Suprapubic skin (tissue), 4 donors: Measurements from ENCODE around the gene PSMA6. TPM values are rescaled to one million over a fixed set of nuclear protein-coding genes. Genes with fewer than 3 reads are reported as not detected.

ENCODE experiments used
- DNase-seq, 2 donors: peaks; one replicate each; pipeline ENCODE4 v3.0.0-alpha.2; 2019; ENCODE audit warnings: low spot score in 2 of 2
- H3K27ac ChIP-seq: fragments of 200-600 bp; sonication (generic); one replicate; pipeline ENCODE4 v1.5.1; 2019
- H3K27me3 ChIP-seq: fragments of 200-600 bp; sonication (generic); one replicate; pipeline ENCODE4 v1.5.1; 2019
- H3K36me3 ChIP-seq: fragments of 200-600 bp; sonication (generic); one replicate; pipeline ENCODE4 v1.5.1; 2019
- H3K4me1 ChIP-seq: fragments of 200-600 bp; sonication (generic); one replicate; pipeline ENCODE4 v1.5.1; 2019
- H3K4me3 ChIP-seq: fragments of 200-600 bp; sonication (generic); one replicate; pipeline ENCODE4 v1.5.1; 2019; ENCODE audit warnings: mild to moderate bottlenecking
- H3K9me3 ChIP-seq: fragments of 200-600 bp; sonication (generic); one replicate; pipeline ENCODE4 v1.5.1; 2019
- EP300 ChIP-seq: sonication (generic); formaldehyde crosslinking; IDR thresholded peaks from one replicate; pipeline ENCODE4 v1.6.1; 2017; ENCODE audit warnings: antibody characterized with exemption
- POLR2A ChIP-seq, 2 donors: fragments of 450-650 bp; IDR thresholded peaks; one replicate each; pipeline ENCODE4 v1.6.1; 2017; ENCODE audit warnings: antibody characterized with exemption in 2 of 2, mild to moderate bottlenecking in 2 of 2, moderate library complexity in 2 of 2
- POLR2AphosphoS5 ChIP-seq, 3 donors: sonication (generic); formaldehyde crosslinking; IDR thresholded peaks; one replicate each; pipeline ENCODE4 v1.6.1; 2017; ENCODE audit warnings: antibody characterized with exemption in 3 of 3
- WGBS: methylation state at CpG from one replicate; pipeline ENCODE4 v1.1.5; 2018; 5-methylcytosine and 5-hydroxymethylcytosine counted together
- total RNA-seq, 4 donors: library from RNA; depleted of rRNA; stranded (reverse); fragments of >200 nt; gene quantifications; one replicate each; pipeline ENCODE4 v1.1.0, GENCODE V29; 2016
- TF ChIP-seq, protein P1 (sequence below), 2 donors: fragments of 200-600 bp in 1 of 2; fragments of 450-650 bp in 1 of 2; sonication (generic) in 1 of 2; IDR thresholded peaks; one replicate each; pipeline ENCODE4 v1.5.1; 2016 to 2019; ENCODE audit warnings: antibody characterized with exemption in 2 of 2, mild to moderate bottlenecking in 1 of 2, moderate library complexity in 1 of 2

PSMA6 gene
- total RNA-seq, 4 donors from 2014 or later = 80.4 to 133 (median 110) TPM

- Histone ChIP-seq H3K4me3 (peak overlapping the region; percentile 25), H3K4me1 (peaks cover 59% of the 10 kb centered on the region), H3K9me3 (no peaks in the 10 kb centered on the region), H3K27me3 (no peaks in the 10 kb centered on the region), H3K36me3 (no peaks in the 10 kb centered on the region), H3K27ac (peak overlapping the region; percentile 81)
- peak; percentile 97 to 98 for DNase-seq
- 36% methylated on average over 14 of the region's 25 CpGs for WGBS
- TF ChIP-seq EP300 = no peak
- TF ChIP-seq POLR2AphosphoS5 (IDR thresholded peaks at IDR 0.05) = peak in 2 of 3 donors; percentile 61 to 66
- TF ChIP-seq POLR2A (IDR thresholded peaks at IDR 0.05) = peak in 1 of 2 donors; percentile 48
- TF ChIP-seq, protein P1, sequence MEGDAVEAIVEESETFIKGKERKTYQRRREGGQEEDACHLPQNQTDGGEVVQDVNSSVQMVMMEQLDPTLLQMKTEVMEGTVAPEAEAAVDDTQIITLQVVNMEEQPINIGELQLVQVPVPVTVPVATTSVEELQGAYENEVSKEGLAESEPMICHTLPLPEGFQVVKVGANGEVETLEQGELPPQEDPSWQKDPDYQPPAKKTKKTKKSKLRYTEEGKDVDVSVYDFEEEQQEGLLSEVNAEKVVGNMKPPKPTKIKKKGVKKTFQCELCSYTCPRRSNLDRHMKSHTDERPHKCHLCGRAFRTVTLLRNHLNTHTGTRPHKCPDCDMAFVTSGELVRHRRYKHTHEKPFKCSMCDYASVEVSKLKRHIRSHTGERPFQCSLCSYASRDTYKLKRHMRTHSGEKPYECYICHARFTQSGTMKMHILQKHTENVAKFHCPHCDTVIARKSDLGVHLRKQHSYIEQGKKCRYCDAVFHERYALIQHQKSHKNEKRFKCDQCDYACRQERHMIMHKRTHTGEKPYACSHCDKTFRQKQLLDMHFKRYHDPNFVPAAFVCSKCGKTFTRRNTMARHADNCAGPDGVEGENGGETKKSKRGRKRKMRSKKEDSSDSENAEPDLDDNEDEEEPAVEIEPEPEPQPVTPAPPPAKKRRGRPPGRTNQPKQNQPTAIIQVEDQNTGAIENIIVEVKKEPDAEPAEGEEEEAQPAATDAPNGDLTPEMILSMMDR (IDR thresholded peaks at IDR 0.05) = no peak
Observed at GRCh38 chr14:35341751-35342488, 49.7 kb downstream of the PSMA6 start.

- peak overlapping the region; percentile 25 for H3K4me3 ChIP-seq
- TF ChIP-seq, protein P1 (IDR thresholded peaks at IDR 0.05) = no peak
- TF ChIP-seq EP300 = no peak
- DNase-seq = no peak
- no peaks in the 10 kb centered on the region for H3K27me3 ChIP-seq
- no peaks in the 10 kb centered on the region for H3K9me3 ChIP-seq
- H3K4me1 ChIP-seq = peaks cover 53% of the 10 kb centered on the region
- H3K27ac ChIP-seq = peak overlapping the region; percentile 81
- 50% methylated on average over 7 of the region's 8 CpGs for WGBS
- no peaks in the 10 kb centered on the region for H3K36me3 ChIP-seq
Observed at GRCh38 chr14:35342489-35343010, 50.4 kb downstream of the PSMA6 start.

DNA sequence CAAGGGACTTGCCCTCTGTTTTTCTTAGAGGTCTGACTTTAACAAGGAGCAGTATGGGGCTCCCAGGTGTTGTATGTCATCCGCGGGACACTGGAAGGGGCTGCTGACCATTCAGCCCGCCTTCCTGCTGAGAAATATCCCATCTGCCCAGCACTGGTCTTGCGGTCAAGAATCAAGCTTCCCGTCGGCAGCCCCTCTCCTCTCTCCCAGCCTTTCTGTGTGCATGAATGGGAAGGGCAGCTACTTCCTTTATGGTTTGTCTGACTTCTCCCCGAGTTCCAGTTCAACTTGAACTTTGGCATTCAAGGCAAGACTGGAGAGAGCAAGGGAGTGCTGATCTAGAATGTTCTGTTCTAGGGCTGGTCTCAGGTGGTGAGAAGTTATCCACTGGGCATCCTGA lies 51.5 kb downstream of the PSMA6 start:
- TF ChIP-seq, protein P1 (IDR thresholded peaks at IDR 0.05) = no peak
- TF ChIP-seq POLR2AphosphoS5 (IDR thresholded peaks at IDR 0.05) (no peak), EP300 (no peak), POLR2A (IDR thresholded peaks at IDR 0.05) (no peak)
- H3K27ac ChIP-seq = no peak overlapping the region
- 72% methylated on average over 6 of the region's 7 CpGs for WGBS
- no peaks in the 10 kb centered on the region for H3K27me3 ChIP-seq
- no peak overlapping the region for H3K4me3 ChIP-seq
- H3K9me3 ChIP-seq = no peaks in the 10 kb centered on the region
- DNase-seq = no peak
- H3K4me1 ChIP-seq = peaks cover 45% of the 10 kb centered on the region
- no peaks in the 10 kb centered on the region for H3K36me3 ChIP-seq

DNA sequence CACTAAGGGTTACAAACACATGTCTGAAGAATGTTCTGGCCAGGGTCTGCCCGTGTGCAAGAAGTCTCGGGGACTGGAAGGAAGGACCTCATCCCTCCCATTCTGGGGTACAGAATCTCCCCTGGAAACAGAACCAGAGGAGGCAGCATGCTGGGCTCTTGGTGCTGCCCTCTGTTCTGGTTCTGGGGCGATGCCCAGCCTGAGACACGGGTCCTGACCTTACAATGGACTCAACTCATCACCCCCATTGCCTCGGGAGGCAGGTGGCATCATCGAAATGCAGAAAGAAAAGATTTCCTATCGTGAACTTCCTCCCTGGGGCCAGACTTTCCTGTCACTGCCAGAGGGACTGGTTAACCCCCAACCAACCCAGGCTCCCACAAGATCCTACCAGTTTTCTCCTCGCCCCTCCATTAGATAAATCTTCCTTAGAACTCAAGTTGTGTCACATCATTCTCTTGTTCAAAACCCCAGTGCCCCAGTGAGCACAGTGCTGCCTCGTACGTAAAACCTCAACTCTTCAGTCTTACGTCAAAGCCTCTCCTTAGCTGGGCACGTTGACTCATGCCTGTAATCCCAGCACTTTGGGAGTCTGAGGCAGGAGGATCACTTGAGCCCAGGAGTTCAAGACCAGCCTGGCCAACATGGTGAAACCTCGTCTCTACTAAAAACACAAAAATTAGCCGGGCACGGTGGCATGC lies 52.1 kb downstream of the PSMA6 start:
- no peaks in the 10 kb centered on the region for H3K36me3 ChIP-seq
- WGBS = 80% methylated on average over 15 of the region's 15 CpGs
- no peak overlapping the region for H3K27ac ChIP-seq
- no peak for DNase-seq
- H3K4me3 ChIP-seq = no peak overlapping the region
- H3K9me3 ChIP-seq = no peaks in the 10 kb centered on the region
- peaks cover 39% of the 10 kb centered on the region for H3K4me1 ChIP-seq
- no peak for TF ChIP-seq POLR2A (IDR thresholded peaks at IDR 0.05)
- TF ChIP-seq EP300 = no peak
- TF ChIP-seq, protein P1 (IDR thresholded peaks at IDR 0.05) = no peak
- no peak for TF ChIP-seq POLR2AphosphoS5 (IDR thresholded peaks at IDR 0.05)
- no peaks in the 10 kb centered on the region for H3K27me3 ChIP-seq

GRCh38 chr14:35346738-35347322 lies 54.6 kb downstream of the PSMA6 start:
- Histone ChIP-seq H3K9me3 (no peaks in the 10 kb centered on the region), H3K36me3 (no peaks in the 10 kb centered on the region), H3K27ac (no peak overlapping the region), H3K4me1 (peaks cover 16% of the 10 kb centered on the region), H3K27me3 (no peaks in the 10 kb centered on the region), H3K4me3 (no peak overlapping the region)
- no peak for TF ChIP-seq EP300
- no peak for TF ChIP-seq POLR2AphosphoS5 (IDR thresholded peaks at IDR 0.05)
- TF ChIP-seq, protein P1 (IDR thresholded peaks at IDR 0.05) = no peak
- TF ChIP-seq POLR2A (IDR thresholded peaks at IDR 0.05) = no peak
- DNase-seq = peak in 1 of 2 donors; percentile 44
- WGBS = 84% methylated on average over 11 of the region's 11 CpGs
